HG03280 (cell line): ENCODE measurements around the gene MAT1A.
A peak's percentile ranks its signal among the peaks of the same experiment; 100 is the strongest.
"Not testable (repeated sequence)": the region's sequence is repeated elsewhere in the genome, so short reads cannot be mapped to it uniquely, and the experiment has no call there.

ENCODE experiments used
- ATAC-seq: cut with Tn5 transposase; IDR thresholded peaks from one replicate; pipeline ENCODE4 v1.9.1; 2021; ENCODE audit warnings: mild to moderate bottlenecking, moderate library complexity; ENCODE audit not compliant: unreplicated experiment

Gene MAT1A

DNA sequence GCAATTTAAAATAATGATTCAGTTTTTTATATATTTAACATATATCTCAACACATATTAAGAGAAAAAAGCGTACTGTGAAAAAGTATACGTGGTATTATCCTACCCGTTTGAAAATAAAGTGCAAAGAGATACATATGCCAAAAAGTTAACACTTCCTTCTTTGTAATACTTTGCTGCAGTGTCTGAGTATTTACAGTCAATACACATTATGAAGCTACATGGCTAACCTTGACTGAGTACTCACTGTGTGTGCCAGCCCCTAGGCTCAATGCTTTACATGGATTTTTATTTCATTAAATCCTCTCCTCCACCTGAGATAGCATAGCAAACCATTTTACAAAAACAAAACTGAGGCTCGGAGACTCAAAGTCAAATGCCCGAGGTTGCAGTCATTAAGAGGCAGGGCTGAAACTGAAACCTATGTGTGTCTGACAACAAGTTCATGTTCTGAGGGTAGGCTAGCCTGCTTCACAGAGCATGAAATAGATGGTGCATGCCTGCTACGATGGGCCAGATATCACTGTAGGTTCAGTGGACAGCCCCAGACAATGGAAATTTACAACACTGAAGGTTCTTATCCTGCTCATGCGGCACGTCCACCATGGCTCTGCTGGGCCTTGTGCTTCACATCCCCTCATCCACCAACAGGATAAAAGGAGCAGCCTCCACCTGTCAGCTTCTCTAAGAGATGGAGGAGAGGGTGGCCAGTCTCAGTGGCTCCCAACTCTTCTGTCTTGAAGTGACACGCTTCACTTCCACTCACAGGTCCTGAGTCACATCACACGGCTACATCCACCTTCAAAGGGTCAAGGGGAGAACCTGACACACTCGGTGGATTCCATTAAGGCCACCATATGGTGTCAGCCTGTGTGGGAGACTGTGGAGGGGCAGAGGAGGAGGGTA is 54.9 kb downstream of the MAT1A start:
- ATAC-seq = peak; percentile 100

DNA sequence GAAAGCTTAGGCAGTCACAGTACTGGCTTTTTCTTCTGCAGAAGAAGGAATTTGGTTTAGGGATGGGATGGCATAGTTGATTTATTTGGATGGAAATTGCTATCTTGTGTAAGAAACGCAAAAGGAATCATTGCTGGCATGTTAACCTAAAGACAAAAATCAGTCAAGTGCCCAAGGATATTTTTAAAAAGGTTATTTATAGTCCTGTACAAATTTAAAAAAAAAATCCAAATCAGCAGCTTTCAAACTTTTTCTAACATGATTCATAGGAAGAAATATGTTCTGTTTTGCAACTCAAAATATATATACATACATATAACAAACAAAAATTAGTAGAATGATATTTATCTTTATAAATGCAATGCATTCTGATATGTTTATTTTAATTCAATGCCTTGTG is 55.6 kb downstream of the MAT1A start:
- not testable (repeated sequence) for ATAC-seq

DNA sequence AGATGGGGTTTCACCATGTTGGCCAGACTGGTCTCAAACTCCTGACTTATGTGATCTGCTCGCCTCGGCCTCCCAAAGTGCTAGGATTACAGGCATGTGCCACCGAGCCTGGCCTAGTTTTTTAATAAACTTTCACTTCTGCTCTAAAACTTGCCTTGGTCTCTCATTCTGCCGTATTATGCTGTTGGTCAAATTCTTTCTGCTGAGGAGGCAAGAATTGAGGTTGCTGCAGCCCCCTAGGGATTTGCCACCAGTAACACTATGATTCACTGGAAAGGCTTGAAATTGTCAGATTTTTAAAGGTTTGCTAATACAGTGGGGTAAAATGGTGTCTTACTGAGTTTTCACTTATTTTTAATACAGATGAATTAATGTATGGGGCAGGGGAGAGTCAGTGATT is 62.7 kb downstream of the MAT1A start:
- not testable (repeated sequence) for ATAC-seq

DNA sequence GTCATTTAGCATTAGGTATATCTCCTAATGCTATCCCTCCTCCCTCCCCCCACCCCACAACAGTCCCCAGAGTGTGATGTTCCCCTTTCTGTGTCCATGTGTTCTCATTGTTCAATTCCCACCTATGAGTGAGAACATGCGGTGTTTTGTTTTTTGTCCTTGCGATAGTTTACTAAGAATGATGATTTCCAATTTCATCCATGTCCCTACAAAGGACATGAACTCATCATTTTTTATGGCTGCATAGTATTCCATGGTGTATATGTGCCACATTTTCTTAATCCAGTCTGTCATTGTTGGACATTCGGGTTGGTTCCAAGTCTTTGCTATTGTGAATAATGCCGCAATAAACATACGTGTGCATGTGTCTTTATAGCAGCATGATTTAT is 66.4 kb downstream of the MAT1A start:
- ATAC-seq = not testable (repeated sequence)
